GM21526 (cell line): Measurements from ENCODE around the gene FGF12.
A peak's percentile ranks its signal among the peaks of the same experiment; 100 is the strongest.

Experiments
- ATAC-seq: cut with Tn5 transposase; IDR thresholded peaks from one replicate; pipeline ENCODE4 v1.9.1; 2021; ENCODE audit warnings: moderate library complexity; ENCODE audit not compliant: unreplicated experiment, low FRiP score

FGF12 gene

GRCh38 chr3:192168202-192168601 is 559.1 kb downstream of the FGF12 start:
- no peak for ATAC-seq

- ATAC-seq, result no peak
Observed at GRCh38 chr3:192165552-192165951, 561.8 kb downstream of the FGF12 start.

GRCh38 chr3:192161661-192162060 is 565.7 kb downstream of the FGF12 start:
- no peak for ATAC-seq

GRCh38 chr3:192156382-192156781 is 571.0 kb downstream of the FGF12 start:
- no peak for ATAC-seq

DNA sequence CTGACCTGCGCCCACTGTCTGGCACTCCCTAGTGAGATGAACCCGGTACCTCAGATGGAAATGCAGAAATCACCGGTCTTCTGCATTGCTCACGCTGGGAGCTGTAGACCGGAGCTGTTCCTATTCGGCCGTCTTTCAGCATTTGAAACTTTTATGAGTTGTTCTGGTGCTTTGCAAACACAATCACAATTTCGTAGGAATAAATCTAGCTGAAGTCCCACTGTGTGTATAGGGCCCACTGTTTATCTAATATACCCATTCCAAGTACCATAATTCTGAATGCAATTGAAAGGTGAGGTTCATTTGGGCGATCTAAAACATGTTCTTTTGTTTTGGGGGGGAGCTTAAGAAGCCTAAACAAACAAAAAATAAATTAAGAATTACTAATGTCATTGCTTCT is 572.1 kb downstream of the FGF12 start:
- ATAC-seq, result no peak

DNA sequence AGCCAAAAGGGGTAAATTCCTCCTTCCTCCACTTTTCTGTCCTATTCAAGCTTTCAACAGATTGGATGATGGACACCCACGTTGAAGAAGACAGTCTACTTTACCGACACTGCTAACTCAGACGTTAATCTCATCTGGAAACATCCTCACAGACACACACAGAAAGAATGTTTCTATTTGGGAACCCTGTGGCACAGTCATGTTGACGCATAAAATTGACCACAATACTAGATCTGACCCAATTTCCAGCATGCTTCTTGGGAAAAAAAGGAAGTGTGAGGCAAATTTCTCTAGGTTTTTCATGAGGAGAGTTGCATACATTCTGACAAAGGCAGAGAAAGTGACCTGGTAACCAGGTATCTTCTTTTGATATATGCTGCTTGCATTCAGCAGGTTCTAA is 594.1 kb downstream of the FGF12 start:
- ATAC-seq, result no peak

DNA sequence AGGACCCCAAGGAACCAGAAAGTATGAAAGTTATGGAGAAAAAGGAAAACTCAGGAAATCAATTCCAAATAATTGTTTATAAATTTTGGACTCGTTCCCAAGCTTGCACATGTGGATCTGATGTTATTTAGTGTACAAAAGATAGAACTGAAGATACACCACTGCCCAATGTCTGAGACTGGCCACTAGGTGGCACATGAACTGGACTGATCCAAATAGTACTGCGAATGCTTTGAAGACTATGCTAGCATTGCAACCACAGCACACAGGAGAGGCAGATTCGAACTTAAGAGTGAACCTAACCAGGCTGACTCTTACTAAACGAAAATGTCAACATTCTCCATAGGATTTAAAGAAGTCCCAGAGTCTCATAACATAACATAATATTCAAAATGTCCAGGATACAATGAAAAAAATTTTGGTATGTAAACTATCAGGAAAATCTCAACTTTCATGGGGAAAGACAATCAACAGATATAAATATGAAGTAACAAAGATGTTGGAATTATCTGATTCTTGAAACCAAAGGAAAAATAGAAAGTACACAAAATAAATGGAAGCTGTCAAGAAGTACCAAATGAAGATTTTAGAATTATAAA is 596.7 kb downstream of the FGF12 start:
- peak; percentile 90 for ATAC-seq

GRCh38 chr3:192129586-192129985 is 597.8 kb downstream of the FGF12 start:
- ATAC-seq, result no peak

DNA sequence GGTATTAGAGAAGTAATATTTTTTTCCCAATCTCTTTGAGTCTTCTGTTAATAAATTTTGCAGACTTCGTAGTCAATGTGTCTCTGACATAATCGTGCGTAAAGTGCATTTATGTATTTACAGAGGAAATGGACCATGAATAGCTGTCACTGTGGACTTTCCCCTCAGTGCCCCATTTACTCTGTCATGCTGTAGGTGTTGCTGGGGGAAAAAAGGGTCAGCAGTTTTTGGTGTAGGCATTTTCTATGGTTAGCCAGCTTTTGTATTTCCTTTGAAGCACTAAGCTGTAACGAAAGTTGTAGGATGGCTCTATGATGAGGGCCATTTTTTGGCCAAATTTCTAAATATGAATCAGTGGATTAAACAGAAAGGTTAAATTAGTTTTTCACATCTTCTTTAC is 598.4 kb downstream of the FGF12 start:
- ATAC-seq, result no peak

- ATAC-seq, result no peak
Observed at GRCh38 chr3:192128060-192128459, 599.3 kb downstream of the FGF12 start.

GRCh38 chr3:192122832-192123594 is 604.3 kb downstream of the FGF12 start:
- ATAC-seq, result peak; percentile 95

- ATAC-seq, result no peak
Observed at GRCh38 chr3:192121923-192122322, 605.4 kb downstream of the FGF12 start.

- no peak for ATAC-seq
Observed at GRCh38 chr3:192108820-192109219, 618.5 kb downstream of the FGF12 start.

- no peak for ATAC-seq
Observed at GRCh38 chr3:192106543-192106942, 620.8 kb downstream of the FGF12 start.

DNA sequence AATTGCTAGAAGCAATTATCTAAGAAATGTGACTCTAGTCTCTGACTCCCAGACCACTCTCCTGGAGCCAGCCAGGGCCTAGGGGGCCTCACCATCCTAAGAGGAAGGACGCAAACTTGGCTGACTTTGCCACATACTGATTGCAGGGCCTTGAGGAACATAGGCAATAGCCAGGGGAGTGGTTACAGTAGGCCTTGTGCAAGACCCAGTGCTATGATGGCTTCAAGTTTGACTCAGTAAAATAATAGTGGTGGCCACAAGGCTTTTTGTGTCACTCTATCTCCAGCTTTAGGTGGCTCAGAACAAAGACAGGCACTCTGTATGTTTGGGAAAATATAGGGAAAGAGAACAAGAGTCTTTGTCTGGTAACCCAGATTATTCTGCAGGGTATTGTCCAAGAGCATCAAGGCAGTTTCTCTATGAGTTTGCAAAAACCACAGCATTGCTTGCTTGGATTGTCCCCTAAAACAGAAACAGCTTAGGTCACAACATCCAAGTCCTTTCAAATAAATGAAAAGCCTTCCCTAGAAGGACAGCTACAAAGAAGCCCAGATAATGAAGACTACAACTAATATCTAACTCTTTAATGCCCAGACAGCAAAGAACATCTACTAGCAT is 634.8 kb downstream of the FGF12 start:
- ATAC-seq, result no peak

- no peak for ATAC-seq
Observed at GRCh38 chr3:192091831-192092230, 635.5 kb downstream of the FGF12 start.

GRCh38 chr3:192090586-192090985 is 636.8 kb downstream of the FGF12 start:
- ATAC-seq, result peak; percentile 86
